ENCODE results near the gene ASPSCR1. TPM values are rescaled to one million over a fixed set of nuclear protein-coding genes. Genes with fewer than 3 reads are reported as not detected.
A peak's percentile ranks its signal among the peaks of the same experiment; 100 is the strongest.

ASPSCR1 gene
- total and polyA plus RNA-seq, 2 of the 13 experiments (the other 11 are each of a cell fraction or from before 2014, with no cell fraction given) = 274 to 314 TPM

DNA sequence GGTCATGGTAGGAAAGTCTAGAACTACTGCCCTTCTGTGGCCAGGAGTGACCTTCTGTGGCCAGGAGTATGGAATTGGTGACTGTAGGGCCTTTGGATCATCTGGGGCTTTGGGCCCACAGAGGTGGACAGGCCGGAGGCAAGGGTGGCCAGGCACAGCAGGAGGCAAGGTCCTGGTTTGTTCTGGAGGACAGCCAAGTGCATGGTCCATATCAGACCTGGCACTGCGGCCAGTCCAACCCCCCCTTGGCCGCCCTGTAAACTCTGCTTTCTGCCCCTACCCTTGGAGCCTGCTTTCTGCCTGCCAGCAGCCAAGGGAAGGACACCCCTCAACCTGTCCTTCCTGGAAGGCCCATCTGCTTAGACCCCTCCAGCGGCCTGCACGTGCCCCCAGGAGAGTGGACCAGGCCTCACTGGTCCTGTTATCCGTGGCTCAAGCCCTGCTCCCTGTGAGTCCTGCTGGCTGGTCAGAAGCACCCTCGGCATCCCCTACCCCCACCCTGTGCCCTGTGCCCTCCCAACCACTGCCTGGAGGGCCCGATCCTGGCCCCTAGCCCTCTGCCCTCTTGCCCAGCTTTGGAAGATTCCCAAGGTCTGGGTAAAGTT, 62.4 kb downstream of the ASPSCR1 start (continued):
- TF ChIP-seq, protein P1, sequence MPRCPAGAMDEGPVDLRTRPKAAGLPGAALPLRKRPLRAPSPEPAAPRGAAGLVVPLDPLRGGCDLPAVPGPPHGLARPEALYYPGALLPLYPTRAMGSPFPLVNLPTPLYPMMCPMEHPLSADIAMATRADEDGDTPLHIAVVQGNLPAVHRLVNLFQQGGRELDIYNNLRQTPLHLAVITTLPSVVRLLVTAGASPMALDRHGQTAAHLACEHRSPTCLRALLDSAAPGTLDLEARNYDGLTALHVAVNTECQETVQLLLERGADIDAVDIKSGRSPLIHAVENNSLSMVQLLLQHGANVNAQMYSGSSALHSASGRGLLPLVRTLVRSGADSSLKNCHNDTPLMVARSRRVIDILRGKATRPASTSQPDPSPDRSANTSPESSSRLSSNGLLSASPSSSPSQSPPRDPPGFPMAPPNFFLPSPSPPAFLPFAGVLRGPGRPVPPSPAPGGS (CRISPR knock-in tag; IDR thresholded peaks at IDR 0.05) = 0 out of 2 replicates have a peak, but pooled peaks have one; percentile 24
- no peak for TF ChIP-seq SIX1 (CRISPR knock-in tag; IDR thresholded peaks at IDR 0.05; ENCODE audit: borderline replicate concordance)
- no peak for TF ChIP-seq NFRKB (IDR thresholded peaks at IDR 0.05)
- TF ChIP-seq HOXA7 (CRISPR knock-in tag; IDR thresholded peaks at IDR 0.05) = no peak
- TF ChIP-seq, protein P2, sequence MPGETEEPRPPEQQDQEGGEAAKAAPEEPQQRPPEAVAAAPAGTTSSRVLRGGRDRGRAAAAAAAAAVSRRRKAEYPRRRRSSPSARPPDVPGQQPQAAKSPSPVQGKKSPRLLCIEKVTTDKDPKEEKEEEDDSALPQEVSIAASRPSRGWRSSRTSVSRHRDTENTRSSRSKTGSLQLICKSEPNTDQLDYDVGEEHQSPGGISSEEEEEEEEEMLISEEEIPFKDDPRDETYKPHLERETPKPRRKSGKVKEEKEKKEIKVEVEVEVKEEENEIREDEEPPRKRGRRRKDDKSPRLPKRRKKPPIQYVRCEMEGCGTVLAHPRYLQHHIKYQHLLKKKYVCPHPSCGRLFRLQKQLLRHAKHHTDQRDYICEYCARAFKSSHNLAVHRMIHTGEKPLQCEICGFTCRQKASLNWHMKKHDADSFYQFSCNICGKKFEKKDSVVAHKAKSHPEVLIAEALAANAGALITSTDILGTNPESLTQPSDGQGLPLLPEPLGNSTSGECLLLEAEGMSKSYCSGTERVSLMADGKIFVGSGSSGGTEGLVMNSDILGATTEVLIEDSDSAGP (CRISPR knock-in tag; IDR thresholded peaks at IDR 0.05; ENCODE audit: borderline replicate concordance) = 0 out of 2 replicates have a peak, but pooled peaks have one; percentile 45
- TF ChIP-seq, protein P3, sequence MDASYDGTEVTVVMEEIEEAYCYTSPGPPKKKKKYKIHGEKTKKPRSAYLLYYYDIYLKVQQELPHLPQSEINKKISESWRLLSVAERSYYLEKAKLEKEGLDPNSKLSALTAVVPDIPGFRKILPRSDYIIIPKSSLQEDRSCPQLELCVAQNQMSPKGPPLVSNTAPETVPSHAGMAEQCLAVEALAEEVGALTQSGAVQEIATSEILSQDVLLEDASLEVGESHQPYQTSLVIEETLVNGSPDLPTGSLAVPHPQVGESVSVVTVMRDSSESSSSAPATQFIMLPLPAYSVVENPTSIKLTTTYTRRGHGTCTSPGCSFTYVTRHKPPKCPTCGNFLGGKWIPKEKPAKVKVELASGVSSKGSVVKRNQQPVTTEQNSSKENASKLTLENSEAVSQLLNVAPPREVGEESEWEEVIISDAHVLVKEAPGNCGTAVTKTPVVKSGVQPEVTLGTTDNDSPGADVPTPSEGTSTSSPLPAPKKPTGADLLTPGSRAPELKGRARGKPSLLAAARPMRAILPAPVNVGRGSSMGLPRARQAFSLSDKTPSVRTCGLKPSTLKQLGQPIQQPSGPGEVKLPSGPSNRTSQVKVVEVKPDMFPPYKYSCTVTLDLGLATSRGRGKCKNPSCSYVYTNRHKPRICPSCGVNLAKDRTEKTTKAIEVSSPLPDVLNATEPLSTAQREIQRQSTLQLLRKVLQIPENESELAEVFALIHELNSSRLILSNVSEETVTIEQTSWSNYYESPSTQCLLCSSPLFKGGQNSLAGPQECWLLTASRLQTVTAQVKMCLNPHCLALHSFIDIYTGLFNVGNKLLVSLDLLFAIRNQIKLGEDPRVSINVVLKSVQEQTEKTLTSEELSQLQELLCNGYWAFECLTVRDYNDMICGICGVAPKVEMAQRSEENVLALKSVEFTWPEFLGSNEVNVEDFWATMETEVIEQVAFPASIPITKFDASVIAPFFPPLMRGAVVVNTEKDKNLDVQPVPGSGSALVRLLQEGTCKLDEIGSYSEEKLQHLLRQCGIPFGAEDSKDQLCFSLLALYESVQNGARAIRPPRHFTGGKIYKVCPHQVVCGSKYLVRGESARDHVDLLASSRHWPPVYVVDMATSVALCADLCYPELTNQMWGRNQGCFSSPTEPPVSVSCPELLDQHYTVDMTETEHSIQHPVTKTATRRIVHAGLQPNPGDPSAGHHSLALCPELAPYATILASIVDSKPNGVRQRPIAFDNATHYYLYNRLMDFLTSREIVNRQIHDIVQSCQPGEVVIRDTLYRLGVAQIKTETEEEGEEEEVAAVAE (CRISPR knock-in tag; IDR thresholded peaks at IDR 0.05; ENCODE audit: borderline replicate concordance) = no peak
